GM12873 (cell line): ENCODE data around the gene PXK.

Source experiments
- CTCF ChIP-seq: IDR thresholded peaks from 2 replicates; pipeline ENCODE4 v1.5.1; 2012; ENCODE audit warnings: low read depth, mild to moderate bottlenecking, moderate library complexity, low read length, control low read depth; ENCODE audit not compliant: insufficient read depth; ENCODE audit errors: missing control alignments

PXK gene

GRCh38 chr3:58346368-58346767, 13.7 kb downstream of the PXK start:
- no peak for TF ChIP-seq CTCF

DNA sequence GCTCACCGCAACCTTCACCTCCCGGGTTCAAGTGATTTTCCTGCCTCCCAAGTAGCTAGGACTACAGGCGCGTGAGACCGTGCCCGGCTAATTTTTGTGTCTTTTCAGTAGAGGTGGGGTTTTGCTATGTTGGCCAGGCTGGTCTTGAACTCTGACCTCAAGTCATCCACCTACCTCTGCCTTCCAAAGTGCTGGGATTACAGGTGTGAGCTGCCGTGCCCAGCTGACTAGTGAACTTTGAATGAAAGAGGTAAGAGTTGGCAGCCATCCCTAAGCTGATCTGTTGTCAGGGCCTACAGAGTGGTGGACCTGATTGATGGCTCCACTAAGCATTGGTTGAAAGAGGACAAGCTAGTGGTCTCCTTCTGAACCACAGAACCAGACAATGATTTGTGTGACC, 15.3 kb downstream of the PXK start:
- TF ChIP-seq CTCF: no peak

- no peak for TF ChIP-seq CTCF
Observed at GRCh38 chr3:58349792-58350626, 17.3 kb downstream of the PXK start.

- no peak for TF ChIP-seq CTCF
Observed at GRCh38 chr3:58350627-58351013, 17.9 kb downstream of the PXK start.

DNA sequence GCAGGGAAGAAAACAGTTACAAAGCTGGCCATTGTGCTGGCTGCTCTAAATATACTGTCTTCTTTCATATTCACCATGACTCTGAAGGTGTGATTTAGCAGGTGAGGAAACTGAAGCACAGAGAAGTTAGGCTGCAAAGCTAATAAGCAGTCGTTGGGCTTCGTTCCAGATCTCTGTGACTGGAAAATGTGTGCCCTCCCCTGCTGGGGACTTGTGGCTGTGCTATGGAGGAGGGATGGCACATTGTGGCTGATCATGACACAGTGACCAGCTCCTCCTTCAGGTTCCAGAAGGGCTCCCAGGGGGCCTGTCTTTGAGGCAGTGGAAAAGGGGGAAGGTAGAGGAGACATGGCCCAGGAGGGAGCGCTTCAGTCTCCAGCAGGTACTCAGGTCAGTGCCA, 19.2 kb downstream of the PXK start:
- no peak for TF ChIP-seq CTCF

GRCh38 chr3:58352626-58353025, 19.9 kb downstream of the PXK start:
- no peak for TF ChIP-seq CTCF

GRCh38 chr3:58353722-58354553, 21.2 kb downstream of the PXK start:
- no peak for TF ChIP-seq CTCF
